Thyroid gland (tissue), 4 donors: ENCODE measurements around the gene TMEM239.

Experiments used
- CTCF ChIP-seq, 6 experiments: fragments of 200-600 bp in 3 of 6; fragments of 450-650 bp in 3 of 6; sonication (generic) in 3 of 6; IDR thresholded peaks; one replicate each; pipeline ENCODE4 v1.5.1; 2016 to 2019; ENCODE audit warnings: antibody characterized with exemption in 6 of 6, mild to moderate bottlenecking in 2 of 6, inconsistent platforms in 1 of 6, moderate library complexity in 1 of 6
- POLR2A ChIP-seq, 2 donors: fragments of 450-650 bp; IDR thresholded peaks; one replicate each; pipeline ENCODE4 v1.6.1; 2017; ENCODE audit warnings: antibody characterized with exemption in 2 of 2, mild to moderate bottlenecking in 2 of 2, moderate library complexity in 1 of 2

- TF ChIP-seq CTCF (IDR thresholded peaks at IDR 0.05) (no peak), POLR2A (IDR thresholded peaks at IDR 0.05) (no peak)
Measured at GRCh38 chr20:2778602-2779321, 37.4 kb upstream of the TMEM239 start.
